Measurements from ENCODE around the gene STUB1. TPM values are rescaled to one million over a fixed set of nuclear protein-coding genes. Genes with fewer than 3 reads are reported as not detected.
A peak's percentile ranks its signal among the peaks of the same experiment; 100 is the strongest.

The STUB1 gene
- total and polyA plus RNA-seq, 10 of the 15 experiments (the other 5 are each of a cell fraction or from before 2014, with no cell fraction given), result 4.2 to 136 (median 67.1) TPM

GRCh38 chr16:660459-661183 lies 19.6 kb upstream of the STUB1 start (continued):
- TF ChIP-seq PKNOX1 (IDR thresholded peaks at IDR 0.05) (peak; percentile 24; the same call in 1 of the 2 replicates), CTCF (IDR thresholded peaks at IDR 0.05 in 2 of 3, conservative IDR thresholded peaks at IDR 0.05 in 1 of 3; ENCODE audit: control insufficient read depth in 2 of 3, extremely low read depth in 1 of 3, insufficient read depth in 1 of 3, low read depth in 3 of 3, low read length in 3 of 3) (peak; percentile 14 to 62 (median 33); a peak in 4 of 6 replicates), TCF12 (IDR thresholded peaks at IDR 0.05; ENCODE audit: low read depth, low read length) (0 out of 2 replicates have a peak, but pooled peaks have one; percentile 4), POU2F2 (IDR thresholded peaks at IDR 0.05; ENCODE audit: borderline replicate concordance, low read depth, low read length) (peak; percentile 54; the same call in 1 of the 3 replicates), SIN3A (IDR thresholded peaks at IDR 0.05; ENCODE audit: low read depth, low read length) (0 out of 2 replicates have a peak, but pooled peaks have one; percentile 20), BHLHE40 (IDR thresholded peaks at IDR 0.05; ENCODE audit: borderline replicate concordance in 1 of 2, low read depth in 2 of 2, low read length in 1 of 2) (peak; percentile 92 to 96), EP300 (IDR thresholded peaks at IDR 0.05; ENCODE audit: borderline replicate concordance in 1 of 2, control insufficient read depth in 1 of 2, low read depth in 2 of 2, low read length in 2 of 2) (no peak), E2F4 (IDR thresholded peaks at IDR 0.05; ENCODE audit: low read depth, low read length) (no peak), GATAD2B (conservative IDR thresholded peaks at IDR 0.05; ENCODE audit: low read depth) (peak; percentile 19; the same call in 1 of the 2 replicates), RAD21 (IDR thresholded peaks at IDR 0.05; ENCODE audit: insufficient read depth, low read depth, low read length) (peak; percentile 23; the same call in 1 of the 2 replicates), SMC3 (IDR thresholded peaks at IDR 0.05; ENCODE audit: borderline replicate concordance, low read length) (peak; percentile 37; the same call in 1 of the 2 replicates), YY1 (IDR thresholded peaks at IDR 0.05; ENCODE audit: low read depth, low read length) (peak; percentile 38; the same call in 1 of the 2 replicates)
